HepG2 (cell line): ENCODE results near the gene MCOLN1. TPM values are rescaled to one million over a fixed set of nuclear protein-coding genes. Genes with fewer than 3 reads are reported as not detected.

Experiments
- ARNT ChIP-seq: fragments of 450-650 bp; IDR thresholded peaks from 2 replicates; pipeline ENCODE4 v1.6.1; 2017
- ATRX ChIP-seq: sonication (generic); formaldehyde crosslinking; IDR thresholded peaks from 2 replicates; pipeline ENCODE4 v1.4.0; 2020; ENCODE audit warnings: missing genetic modification reagents, borderline replicate concordance
- DDIT3 ChIP-seq: sonication (generic); formaldehyde crosslinking; IDR thresholded peaks from 2 replicates; pipeline ENCODE4 v1.4.0; 2020; ENCODE audit warnings: mild to moderate bottlenecking, missing genetic modification reagents
- ELF4 ChIP-seq: sonication (generic); formaldehyde crosslinking; IDR thresholded peaks from 2 replicates; pipeline ENCODE4 v1.5.0; 2020; ENCODE audit warnings: missing genetic modification reagents, mild to moderate bottlenecking, moderate library complexity, borderline replicate concordance
- HMG20A ChIP-seq: IDR thresholded peaks from 2 replicates; pipeline ENCODE4 v1.6.1; 2016; ENCODE audit warnings: borderline replicate concordance
- HMGXB3 ChIP-seq: sonication (generic); formaldehyde crosslinking; IDR thresholded peaks from 2 replicates; pipeline ENCODE4 v1.4.0; 2020; ENCODE audit warnings: missing genetic modification reagents, borderline replicate concordance
- KDM6A ChIP-seq: IDR thresholded peaks from 2 replicates; pipeline ENCODE4 v1.6.1; 2016; ENCODE audit warnings: low read depth
- LBX2 ChIP-seq: sonication (generic); formaldehyde crosslinking; IDR thresholded peaks from 2 replicates; pipeline ENCODE4 v1.5.0; 2020; ENCODE audit warnings: missing genetic modification reagents, mild to moderate bottlenecking, borderline replicate concordance
- PLRG1 ChIP-seq: fragments of 450-650 bp; conservative IDR thresholded peaks from 2 replicates; pipeline ENCODE4 v1.6.1; 2016
- REL ChIP-seq: sonication (generic); formaldehyde crosslinking; conservative IDR thresholded peaks from 2 replicates; pipeline ENCODE4 v1.8.0; 2022; ENCODE audit warnings: mild to moderate bottlenecking, missing genetic modification reagents, moderate library complexity
- SALL1 ChIP-seq: sonication (generic); formaldehyde crosslinking; IDR thresholded peaks from 2 replicates; pipeline ENCODE4 v1.8.0; 2022; ENCODE audit warnings: mild to moderate bottlenecking, missing genetic modification reagents
- THAP11 ChIP-seq: IDR thresholded peaks from 2 replicates; pipeline ENCODE4 v1.6.1; 2016; ENCODE audit warnings: missing biosample characterization, missing genetic modification reagents
- TP53 ChIP-seq: sonication (generic); formaldehyde crosslinking; conservative IDR thresholded peaks from 2 replicates; pipeline ENCODE4 v1.4.0; 2020; ENCODE audit warnings: missing genetic modification reagents
- UBTF ChIP-seq: sonication (generic); formaldehyde crosslinking; IDR thresholded peaks from 2 replicates; pipeline ENCODE4 v1.4.0; 2020; ENCODE audit warnings: mild to moderate bottlenecking, missing genetic modification reagents
- XRCC5 ChIP-seq: fragments of 200-400 bp; formaldehyde crosslinking; optimal IDR thresholded peaks from 2 replicates; pipeline ENCODE3; 2017; ENCODE audit warnings: mild to moderate bottlenecking, low read length
- ZNF276 ChIP-seq: sonication (generic); formaldehyde crosslinking; IDR thresholded peaks from 2 replicates; pipeline ENCODE4 v1.4.0; 2020; ENCODE audit warnings: mild to moderate bottlenecking, low read depth, missing genetic modification reagents
- ZNF572 ChIP-seq: sonication (generic); formaldehyde crosslinking; IDR thresholded peaks from 2 replicates; pipeline ENCODE4 v1.5.1; 2020; ENCODE audit warnings: mild to moderate bottlenecking, missing genetic modification reagents
- ZNF678 ChIP-seq: sonication (generic); formaldehyde crosslinking; IDR thresholded peaks from 2 replicates; pipeline ENCODE4 v1.4.0; 2020; ENCODE audit warnings: mild to moderate bottlenecking, missing genetic modification reagents
- ZNF703 ChIP-seq: sonication (generic); formaldehyde crosslinking; IDR thresholded peaks from 2 replicates; pipeline ENCODE4 v1.5.1; 2020; ENCODE audit warnings: missing genetic modification reagents, mild to moderate bottlenecking, moderate library complexity, borderline replicate concordance
- polyA plus RNA-seq, 8 experiments: library from polyadenylated mRNA; depleted of rRNA in 3 of 8; stranded (reverse) in 7 of 8; unstranded in 1 of 8; fragments of >200 nt; fragmentation: Illumina TruSeq in 4 of 8; extraction: Trizol in 4 of 8; gene quantifications; 2 replicates each; pipeline versions ENCODE4 v1.2.1 to v1.2.3, GENCODE V29; 2011 to 2016; ENCODE audit warnings: low read depth in 4 of 8, missing spikeins in 1 of 8, mixed read lengths in 1 of 8; ENCODE audit not compliant: insufficient read depth in 1 of 8
- total RNA-seq, 5 experiments: library from RNA; depleted of rRNA; stranded (reverse); fragments of >200 nt; fragmentation: Illumina TruSeq; extraction: Trizol; gene quantifications; 2 replicates each; pipeline ENCODE4 v1.2.3, GENCODE V29; 2016; ENCODE audit warnings: low read depth in 1 of 5

MCOLN1 gene
- total and polyA plus RNA-seq, 2 of the 13 experiments (the other 11 are each of a cell fraction or from before 2014, with no cell fraction given), result 3.4 to 15.7 TPM

- peak; percentile 74 for TF ChIP-seq UBTF (CRISPR knock-in tag)
- peak; percentile 73; the same call in 1 of the 2 replicates for TF ChIP-seq ZNF276
- no peak for TF ChIP-seq ARNT
- TF ChIP-seq LBX2 (CRISPR knock-in tag), result 0 out of 2 replicates have a peak, but pooled peaks have one; percentile 53
- peak; percentile 87 for TF ChIP-seq SALL1 (CRISPR knock-in tag)
- no peak for TF ChIP-seq REL (CRISPR knock-in tag)
- no peak for TF ChIP-seq ELF4
- 0 out of 2 replicates have a peak, but pooled peaks have one; percentile 5 for TF ChIP-seq TP53 (CRISPR knock-in tag)
- peak; percentile 97 for TF ChIP-seq THAP11 (CRISPR knock-in tag)
- no peak; the same call in 1 of the 2 replicates for TF ChIP-seq KDM6A (CRISPR knock-in tag)
- TF ChIP-seq HMG20A (CRISPR knock-in tag), result no peak
- no peak; the same call in 1 of the 2 replicates for TF ChIP-seq ATRX (CRISPR knock-in tag)
- TF ChIP-seq PLRG1, result no peak
- TF ChIP-seq XRCC5, result peak; percentile 92
- TF ChIP-seq HMGXB3 (CRISPR knock-in tag), result peak; percentile 80; the same call in 1 of the 2 replicates
- no peak for TF ChIP-seq ZNF703 (CRISPR knock-in tag)
- TF ChIP-seq ZNF572 (CRISPR knock-in tag), result no peak
- no peak; the same call in 1 of the 2 replicates for TF ChIP-seq ZNF678 (CRISPR knock-in tag)
- TF ChIP-seq DDIT3 (CRISPR knock-in tag), result no peak
These were observed at the start of gene MCOLN1 (continued) for GRCh38 chr19:7522072-7522922.
